Hematopoietic multipotent progenitor cell (in vitro differentiated cells): ENCODE data around the gene SMARCAD1. TPM values are rescaled to one million over a fixed set of nuclear protein-coding genes. Genes with fewer than 3 reads are reported as not detected.

ENCODE experiments used
- total RNA-seq: library from RNA; depleted of rRNA; stranded (reverse); fragments of >200 nt; gene quantifications from one replicate; pipeline ENCODE4 v1.2.3, GENCODE V29; 2012

Gene SMARCAD1
- total RNA-seq, 1 donor = 14.0 TPM

Other genes starting within 250 kb of the SMARCAD1 start
- 7.3 TPM for gene HPGDS, start 135.0 kb downstream of the SMARCAD1 start, total RNA-seq
- 43.6 TPM for gene PDLIM5, start 244.1 kb downstream of the SMARCAD1 start, total RNA-seq